ENCODE measurements around the gene MSI2.

- TF ChIP-seq CTCF (IDR thresholded peaks at IDR 0.05; ENCODE audit: low read length): no peak
- TF ChIP-seq EZH2 (IDR thresholded peaks at IDR 0.05; ENCODE audit: borderline replicate concordance, low read length): no peak
Measured at GRCh38 chr17:57464191-57464864, 208.0 kb downstream of the MSI2 start.
